ENCODE data around the gene SMS.

DNA sequence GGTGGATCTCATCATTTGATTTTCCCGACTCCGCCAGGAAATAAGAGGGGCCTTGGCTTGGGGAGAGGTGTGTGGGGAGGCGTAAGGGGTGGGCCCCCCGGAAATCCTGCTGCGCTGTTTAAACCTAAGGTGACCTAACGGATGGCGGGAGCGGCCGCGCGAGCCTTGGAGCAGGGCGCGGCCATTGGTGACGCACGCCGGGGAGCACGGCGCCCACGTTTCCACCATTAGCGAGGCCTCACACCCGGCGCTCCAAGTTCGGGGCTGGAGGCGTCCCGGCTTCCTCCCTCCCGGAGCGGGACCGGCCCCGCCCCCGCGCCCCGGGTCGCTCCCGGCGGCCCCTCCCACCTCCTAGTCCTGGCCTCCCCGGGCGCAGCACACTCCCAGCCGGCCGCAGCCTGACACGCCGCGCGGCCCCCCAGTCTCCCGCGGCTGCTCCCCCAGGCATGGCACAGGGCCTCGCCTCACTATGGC, at the start of gene SMS:
- TF ChIP-seq, protein P1, sequence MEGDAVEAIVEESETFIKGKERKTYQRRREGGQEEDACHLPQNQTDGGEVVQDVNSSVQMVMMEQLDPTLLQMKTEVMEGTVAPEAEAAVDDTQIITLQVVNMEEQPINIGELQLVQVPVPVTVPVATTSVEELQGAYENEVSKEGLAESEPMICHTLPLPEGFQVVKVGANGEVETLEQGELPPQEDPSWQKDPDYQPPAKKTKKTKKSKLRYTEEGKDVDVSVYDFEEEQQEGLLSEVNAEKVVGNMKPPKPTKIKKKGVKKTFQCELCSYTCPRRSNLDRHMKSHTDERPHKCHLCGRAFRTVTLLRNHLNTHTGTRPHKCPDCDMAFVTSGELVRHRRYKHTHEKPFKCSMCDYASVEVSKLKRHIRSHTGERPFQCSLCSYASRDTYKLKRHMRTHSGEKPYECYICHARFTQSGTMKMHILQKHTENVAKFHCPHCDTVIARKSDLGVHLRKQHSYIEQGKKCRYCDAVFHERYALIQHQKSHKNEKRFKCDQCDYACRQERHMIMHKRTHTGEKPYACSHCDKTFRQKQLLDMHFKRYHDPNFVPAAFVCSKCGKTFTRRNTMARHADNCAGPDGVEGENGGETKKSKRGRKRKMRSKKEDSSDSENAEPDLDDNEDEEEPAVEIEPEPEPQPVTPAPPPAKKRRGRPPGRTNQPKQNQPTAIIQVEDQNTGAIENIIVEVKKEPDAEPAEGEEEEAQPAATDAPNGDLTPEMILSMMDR (conservative IDR thresholded peaks at IDR 0.05; ENCODE audit: low read length), result no peak
- no peak for TF ChIP-seq EZH2phosphoT487 (IDR thresholded peaks at IDR 0.05; ENCODE audit: borderline replicate concordance, low read depth, low read length)

Data from OCI-LY7 (cell line).